ENCODE data around the gene PGC. TPM values are rescaled to one million over a fixed set of nuclear protein-coding genes. Genes with fewer than 3 reads are reported as not detected.

PGC gene
- total and polyA plus RNA-seq, 12 donors, result 0.58 to 2.0 TPM; not detected in 10

GRCh38 chr6:41717392-41717736, 29.8 kb downstream of the PGC start:
- H3K9me3 ChIP-seq, result no peaks in the 10 kb centered on the region
- ATAC-seq, result no peak
- no peak overlapping the region for H3K4me3 ChIP-seq
- H3K27ac ChIP-seq, result peak overlapping the region; percentile 18 to 91 (median 79)
- intact Hi-C loops (cut with DNase I), result no loop called here
- 50 to 59% methylated on average over 1 of the region's 1 CpG for WGBS, 2 donors
- DNase-seq, result no peak
- peaks cover 19 to 100% (median 86%) of the 10 kb centered on the region in 9 donors for H3K4me1 ChIP-seq
- no peaks in the 10 kb centered on the region for H3K27me3 ChIP-seq
- peaks cover 0 to 5% (median 0%) of the 10 kb centered on the region in 9 donors for H3K36me3 ChIP-seq
- TF ChIP-seq CTCF (IDR thresholded peaks at IDR 0.05), result no peak

- Histone ChIP-seq H3K36me3 (peaks cover 0 to 5% (median 0%) of the 10 kb centered on the region in 9 donors), H3K9me3 (no peaks in the 10 kb centered on the region), H3K27me3 (no peaks in the 10 kb centered on the region), H3K4me1 (peaks cover 22 to 100% (median 89%) of the 10 kb centered on the region in 9 donors), H3K27ac (peak overlapping the region; percentile 52 to 91 (median 79)), H3K4me3 (no peak overlapping the region)
- DNase-seq (peak in 1 of 2 donors; percentile 60), ATAC-seq (peak; percentile 42 to 79 (median 61))
- intact Hi-C loops (cut with DNase I), result no loop called here
- no peak for TF ChIP-seq CTCF (IDR thresholded peaks at IDR 0.05)
- 44 to 65% methylated on average over 11 of the region's 11 CpGs for WGBS, 2 donors
These were observed 30.4 kb downstream of the PGC start for GRCh38 chr6:41716516-41717391.

- 44 to 66% methylated on average over 5 of the region's 5 CpGs for WGBS, 2 donors
- Histone ChIP-seq H3K27me3 (no peaks in the 10 kb centered on the region), H3K36me3 (peaks cover 0 to 5% (median 0%) of the 10 kb centered on the region in 9 donors), H3K9me3 (no peaks in the 10 kb centered on the region), H3K4me3 (no peak overlapping the region), H3K27ac (peak overlapping the region; percentile 43 to 91 (median 78)), H3K4me1 (peaks cover 26 to 100% (median 91%) of the 10 kb centered on the region in 9 donors)
- DNase-seq, result no peak
- TF ChIP-seq CTCF (IDR thresholded peaks at IDR 0.05), result no peak
- ATAC-seq, result no peak
- intact Hi-C loops (cut with DNase I), result no loop called here
These were observed 31.2 kb downstream of the PGC start for GRCh38 chr6:41715795-41716515.

- Histone ChIP-seq H3K27me3 (no peaks in the 10 kb centered on the region), H3K36me3 (peaks cover 0 to 5% (median 0%) of the 10 kb centered on the region in 9 donors), H3K9me3 (no peaks in the 10 kb centered on the region), H3K27ac (peak overlapping the region; percentile 9 to 91 (median 78)), H3K4me1 (peaks cover 26 to 99% (median 84%) of the 10 kb centered on the region in 9 donors), H3K4me3 (no peak overlapping the region)
- no peak for TF ChIP-seq CTCF (IDR thresholded peaks at IDR 0.05)
- intact Hi-C loops (cut with DNase I), result no loop called here
- DNase-seq, result peak in 1 of 2 donors; percentile 37
- peak in 2 of 8 donors; percentile 5 to 9 for ATAC-seq
- WGBS, 2 donors, result 67 to 82% methylated on average over 14 of the region's 14 CpGs
These were observed 32.5 kb downstream of the PGC start for GRCh38 chr6:41714556-41715273.
